NCI-H146 treated with DMSO at 0.1 percent for 48 hours (cell line): ENCODE data around the gene SPTY2D1.

Experiments used
- DNase-seq: peaks from one replicate; lab custom pipeline; 2025; ENCODE audit not compliant: unreplicated experiment; lab: John Stamatoyannopoulos, UW

The SPTY2D1 gene

DNA sequence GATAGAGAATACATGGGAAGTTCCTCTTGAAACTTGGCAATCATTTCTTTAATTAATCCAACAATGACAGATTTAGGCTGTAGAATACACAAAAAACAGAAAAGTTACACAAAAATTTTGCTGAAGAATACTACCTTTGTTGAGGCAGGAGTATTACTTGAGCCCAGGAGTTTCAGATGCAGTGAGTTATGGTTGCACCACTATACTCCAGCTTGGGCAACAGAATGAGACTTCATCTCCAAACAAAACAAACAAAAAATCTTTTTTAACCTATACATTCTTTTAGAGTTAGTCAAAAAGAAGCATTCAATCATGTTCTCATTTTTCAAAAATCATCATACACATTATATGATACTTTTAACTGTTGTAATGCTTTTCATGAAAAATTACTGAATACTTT lies 67.7 kb downstream of the SPTY2D1 start:
- no peak for DNase-seq

DNA sequence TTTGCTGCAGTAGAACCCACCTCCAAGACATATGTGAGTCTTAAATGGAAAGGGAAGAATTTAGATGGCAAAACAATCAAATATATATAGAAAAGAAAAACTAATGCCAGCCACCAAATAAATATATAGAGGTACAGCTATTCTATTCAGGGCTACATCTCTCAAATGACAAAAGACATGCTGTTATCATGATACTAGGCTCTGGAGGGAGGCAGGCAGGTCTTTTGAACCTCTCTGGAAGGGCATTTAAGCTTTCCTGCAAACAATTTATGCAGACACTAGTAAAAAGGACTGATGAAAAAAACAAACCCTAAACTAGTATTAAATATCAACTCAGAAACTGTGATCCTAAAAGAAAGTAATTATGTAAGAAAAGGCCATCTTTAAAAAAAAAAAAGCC lies 70.0 kb downstream of the SPTY2D1 start:
- no peak for DNase-seq

DNA sequence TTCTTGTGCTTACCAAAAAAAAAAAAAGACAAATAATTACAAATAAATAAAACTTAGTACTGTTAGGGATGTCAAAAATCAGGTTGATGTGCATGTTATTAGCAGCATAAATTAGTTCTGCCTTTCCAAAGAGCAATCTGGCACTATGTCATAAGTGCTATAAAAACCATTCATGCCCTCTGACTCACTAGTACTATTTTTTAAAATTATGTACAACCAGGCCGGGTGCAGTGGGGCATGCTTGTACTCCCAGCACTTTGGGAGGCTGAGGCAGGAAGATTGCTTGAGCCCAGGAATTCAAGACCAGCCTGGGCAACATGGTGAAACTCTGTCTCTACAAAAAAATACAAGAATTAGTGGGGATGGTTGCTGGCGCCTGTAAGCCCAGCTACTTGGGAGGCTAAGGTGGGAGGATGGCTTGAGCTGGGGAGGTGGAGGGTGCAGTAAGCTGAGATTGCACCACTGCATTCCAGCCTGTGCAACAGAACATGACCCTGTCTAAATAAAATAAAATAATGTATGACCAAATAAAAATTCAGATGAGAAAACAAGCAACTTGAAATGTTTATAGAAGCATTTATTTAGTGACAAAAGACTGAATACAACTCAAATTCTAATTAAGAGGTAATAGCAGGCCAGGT lies 70.9 kb downstream of the SPTY2D1 start:
- no peak for DNase-seq
